Measurements from ENCODE around the gene TIMM17A.

GRCh38 chr1:201954263-201955008, 867 bp upstream of the TIMM17A start:
- no peak for TF ChIP-seq TAF1 (IDR thresholded peaks at IDR 0.05; ENCODE audit: borderline replicate concordance, low read depth, low read length)
- no peak for TF ChIP-seq POLR2AphosphoS5 (IDR thresholded peaks at IDR 0.05; ENCODE audit: low read depth, low read length)
- no peak for TF ChIP-seq POLR2A (IDR thresholded peaks at IDR 0.05; ENCODE audit: low read depth, low read length)
